CD4-positive, alpha-beta T cell treated with Interleukin-12 subunit alpha and Interleukin-12 subunit beta, for 1 hour (primary cell): Measurements from ENCODE around the gene UBE2S.

Source experiments
- DNase-seq: peaks from one replicate; pipeline ENCODE4 v3.0.0-alpha.2; 2020

The UBE2S gene

GRCh38 chr19:55382013-55382412 lies 25.6 kb downstream of the UBE2S start:
- DNase-seq: no peak

- no peak for DNase-seq
Observed at GRCh38 chr19:55379174-55379573, 28.4 kb downstream of the UBE2S start.

GRCh38 chr19:55377356-55378131 lies 30.0 kb downstream of the UBE2S start:
- DNase-seq: no peak

- DNase-seq: no peak
Observed at GRCh38 chr19:55376241-55376933, 31.2 kb downstream of the UBE2S start, which contains the start of gene TMEM190. Gene TMEM190 (plus strand): TSS chr19:55376826. CDS start chr19:55376854, 28 bp downstream.

GRCh38 chr19:55373993-55374757 lies 33.4 kb downstream of the UBE2S start:
- no peak for DNase-seq

- no peak for DNase-seq
Observed at GRCh38 chr19:55373306-55373992, 34.1 kb downstream of the UBE2S start.

GRCh38 chr19:55372316-55373081 lies 35.1 kb downstream of the UBE2S start:
- DNase-seq: no peak

GRCh38 chr19:55370305-55370988 lies 37.1 kb downstream of the UBE2S start, which contains the start of gene IL11:
Gene IL11 (minus strand): TSS chr19:55370463. CDS start chr19:55370310, 153 bp downstream.
- no peak for DNase-seq

GRCh38 chr19:55369653-55370304 lies 37.8 kb downstream of the UBE2S start:
- DNase-seq: no peak

GRCh38 chr19:55368701-55369563 lies 38.7 kb downstream of the UBE2S start:
- no peak for DNase-seq

GRCh38 chr19:55368106-55368505 lies 39.5 kb downstream of the UBE2S start:
- no peak for DNase-seq

- no peak for DNase-seq
Observed at GRCh38 chr19:55366790-55367189, 40.8 kb downstream of the UBE2S start.

- DNase-seq: no peak
Observed at GRCh38 chr19:55365964-55366363, 41.6 kb downstream of the UBE2S start.

- no peak for DNase-seq
Observed at GRCh38 chr19:55365245-55365644, 42.3 kb downstream of the UBE2S start.

GRCh38 chr19:55362990-55363716 lies 44.4 kb downstream of the UBE2S start, which contains the start of gene GARIN5B:
Gene GARIN5B (minus strand): TSS chr19:55363260. CDS start chr19:55363066, 194 bp downstream.
- DNase-seq: no peak

GRCh38 chr19:55362174-55362989 lies 45.2 kb downstream of the UBE2S start:
- no peak for DNase-seq

- no peak for DNase-seq
Observed at GRCh38 chr19:55360902-55361301, 46.7 kb downstream of the UBE2S start.
